SK-N-MC (cell line): ENCODE data around the gene RAC3.

Source experiments
- DNase-seq: peaks from one replicate; pipeline ENCODE4 v3.0.0-alpha.2; 2011; ENCODE audit warnings: low read depth, low spot score
- H3K27ac ChIP-seq: fragments of 200-600 bp; sonication (generic); 2 replicates; pipeline ENCODE4 v1.5.1; 2016; ENCODE audit warnings: mixed run types
- H3K36me3 ChIP-seq: fragments of 200-600 bp; sonication (generic); 2 replicates; pipeline ENCODE4 v1.6.1; 2017; ENCODE audit warnings: antibody characterized with exemption, low read length, mixed read lengths; ENCODE audit not compliant: insufficient read depth
- H3K4me3 ChIP-seq: fragments of 200-600 bp; sonication (generic); 2 replicates; pipeline ENCODE4 v1.5.1; 2016
- H3K9ac ChIP-seq: fragments of 200-600 bp; sonication (generic); 2 replicates; pipeline ENCODE4 v1.8.0; 2017; ENCODE audit warnings: mixed run types, mixed read lengths; ENCODE audit not compliant: insufficient read length
- H3K9me3 ChIP-seq: fragments of 200-600 bp; sonication (generic); 2 replicates; pipeline ENCODE4 v1.6.1; 2017; ENCODE audit warnings: low read depth, mild to moderate bottlenecking, antibody characterized with exemption, low read length, moderate library complexity, mixed read lengths
- EZH2 ChIP-seq: fragments of 200-600 bp; sonication (generic); IDR thresholded peaks from one replicate; pipeline ENCODE4 v1.6.1; 2017; ENCODE audit warnings: antibody characterized with exemption
- FOXP2 ChIP-seq: optimal IDR thresholded peaks from 2 replicates; pipeline ENCODE3; 2011; ENCODE audit warnings: mild to moderate bottlenecking, moderate library complexity; ENCODE audit not compliant: insufficient read depth; ENCODE audit errors: extremely low read length, control extremely low read depth
- POLR2AphosphoS5 ChIP-seq: IDR thresholded peaks from 2 replicates; pipeline ENCODE4 v1.6.1; 2012; ENCODE audit warnings: mild to moderate bottlenecking, low read depth, low read length, borderline replicate concordance

Gene RAC3

GRCh38 chr17:82031303-82031884 lies at the start of gene RAC3:
TSS of gene RAC3 (plus strand) at chr17:82031678. CDS start at chr17:82031762, 84 bp downstream.
- no peak within 1 kb of the TSS for H3K27ac ChIP-seq
- peak within 1 kb of the TSS; percentile 76 for H3K9ac ChIP-seq
- H3K9me3 ChIP-seq: no peaks in the 10 kb centered on the region
- H3K36me3 ChIP-seq: no peaks in the 10 kb centered on the region
- no peak for DNase-seq
- peak within 1 kb of the TSS; percentile 90 for H3K4me3 ChIP-seq
- no peak for TF ChIP-seq POLR2AphosphoS5
- no peak for TF ChIP-seq EZH2
- no peak for TF ChIP-seq FOXP2

GRCh38 chr17:81983011-81983638 lies 48.4 kb upstream of the RAC3 start:
- Histone ChIP-seq H3K4me3 (no peak overlapping the region), H3K27ac (no peak overlapping the region), H3K9ac (no peak overlapping the region), H3K36me3 (peaks cover 18% of the 10 kb centered on the region; the same call in 1 of the 2 replicates), H3K9me3 (no peaks in the 10 kb centered on the region)
- DNase-seq: no peak
- TF ChIP-seq POLR2AphosphoS5: no peak
- no peak for TF ChIP-seq FOXP2
- no peak for TF ChIP-seq EZH2

- TF ChIP-seq FOXP2 (no peak), POLR2AphosphoS5 (no peak), EZH2 (no peak)
- H3K27ac ChIP-seq: no peak overlapping the region
- H3K9me3 ChIP-seq: no peaks in the 10 kb centered on the region
- peaks cover 18% of the 10 kb centered on the region; the same call in 1 of the 2 replicates for H3K36me3 ChIP-seq
- no peak overlapping the region for H3K4me3 ChIP-seq
- no peak overlapping the region for H3K9ac ChIP-seq
- DNase-seq: no peak
These were observed 47.7 kb upstream of the RAC3 start for GRCh38 chr17:81983639-81984373.

- Histone ChIP-seq H3K9ac (no peak overlapping the region), H3K36me3 (peaks cover 15% of the 10 kb centered on the region; the same call in 1 of the 2 replicates), H3K4me3 (no peak overlapping the region), H3K27ac (no peak overlapping the region), H3K9me3 (no peaks in the 10 kb centered on the region)
- no peak for TF ChIP-seq EZH2
- no peak for TF ChIP-seq FOXP2
- no peak for TF ChIP-seq POLR2AphosphoS5
- no peak for DNase-seq
These were observed 46.6 kb upstream of the RAC3 start for GRCh38 chr17:81984773-81985410.

- Histone ChIP-seq H3K9me3 (no peaks in the 10 kb centered on the region), H3K9ac (no peak overlapping the region), H3K27ac (no peak overlapping the region), H3K36me3 (peaks cover 15% of the 10 kb centered on the region; the same call in 1 of the 2 replicates), H3K4me3 (no peak overlapping the region)
- DNase-seq: no peak
- no peak for TF ChIP-seq EZH2
- TF ChIP-seq FOXP2: no peak
- TF ChIP-seq POLR2AphosphoS5: no peak
These were observed 44.9 kb upstream of the RAC3 start for GRCh38 chr17:81986606-81987005.

- H3K9ac ChIP-seq: no peak overlapping the region
- TF ChIP-seq FOXP2: no peak
- TF ChIP-seq EZH2: no peak
- TF ChIP-seq POLR2AphosphoS5: no peak
- no peaks in the 10 kb centered on the region for H3K9me3 ChIP-seq
- no peak overlapping the region for H3K4me3 ChIP-seq
- DNase-seq: no peak
- H3K36me3 ChIP-seq: peaks cover 15% of the 10 kb centered on the region; the same call in 1 of the 2 replicates
- peak overlapping the region; percentile 16; the same call in 1 of the 2 replicates for H3K27ac ChIP-seq
These were observed 44.2 kb upstream of the RAC3 start for GRCh38 chr17:81987161-81987770.

- Histone ChIP-seq H3K9ac (peak overlapping the region; percentile 37), H3K4me3 (no peak overlapping the region), H3K36me3 (no peaks in the 10 kb centered on the region; the same call in 1 of the 2 replicates), H3K27ac (no peak overlapping the region), H3K9me3 (no peaks in the 10 kb centered on the region)
- no peak for DNase-seq
- no peak for TF ChIP-seq EZH2
- no peak for TF ChIP-seq POLR2AphosphoS5
- no peak for TF ChIP-seq FOXP2
These were observed 40.4 kb upstream of the RAC3 start for GRCh38 chr17:81990836-81991683.
